DOHH2 (cell line): ENCODE measurements around the gene HSBP1L1.

ENCODE experiments used
- H3F3A ChIP-seq: fragments of 200-600 bp; sonication (generic), shearing (Covaris generic); 2 replicates; pipeline ENCODE4 v1.6.0; 2016; ENCODE audit warnings: antibody characterized with exemption, mild to moderate bottlenecking; ENCODE audit not compliant: control insufficient read depth, insufficient read depth
- H3K27ac ChIP-seq: fragments of 200-600 bp; sonication (generic); 2 replicates; pipeline ENCODE4 v1.5.1; 2014; ENCODE audit warnings: low read depth, mild to moderate bottlenecking, low read length, moderate library complexity
- H3K27me3 ChIP-seq: fragments of 200-600 bp; sonication (generic); 2 replicates; pipeline ENCODE4 v1.6.1; 2014; ENCODE audit warnings: mild to moderate bottlenecking, low read length, mixed read lengths; ENCODE audit not compliant: control insufficient read depth
- H3K36me3 ChIP-seq: fragments of 200-600 bp; sonication (generic); 2 replicates; pipeline ENCODE4 v1.6.1; 2014; ENCODE audit warnings: mild to moderate bottlenecking, low read length, moderate library complexity, mixed read lengths; ENCODE audit not compliant: control insufficient read depth
- H3K4me1 ChIP-seq: fragments of 200-600 bp; sonication (generic); 2 replicates; pipeline ENCODE4 v1.6.1; 2014; ENCODE audit warnings: mild to moderate bottlenecking, low read length, mixed read lengths; ENCODE audit not compliant: control insufficient read depth
- H3K4me2 ChIP-seq: fragments of 200-600 bp; sonication (generic); 2 replicates; pipeline ENCODE4 v1.6.0; 2014; ENCODE audit warnings: mild to moderate bottlenecking, low read length, moderate library complexity
- H3K4me3 ChIP-seq: fragments of 200-600 bp; sonication (generic); 2 replicates; pipeline ENCODE4 v1.5.1; 2014; ENCODE audit warnings: mild to moderate bottlenecking, low read length, mixed read lengths
- H3K79me2 ChIP-seq: fragments of 200-600 bp; sonication (generic); 2 replicates; pipeline ENCODE4 v1.6.1; 2014; ENCODE audit warnings: mild to moderate bottlenecking, low read length, mixed read lengths; ENCODE audit not compliant: control insufficient read depth
- H3K9me2 ChIP-seq: fragments of 200-600 bp; sonication (generic); replicated peaks from 2 replicates; pipeline ENCODE4 v1.6.1; 2014; ENCODE audit warnings: mild to moderate bottlenecking, low read length, mixed read lengths; ENCODE audit not compliant: control insufficient read depth
- H3K9me3 ChIP-seq: fragments of 200-600 bp; sonication (generic); 2 replicates; pipeline ENCODE4 v1.6.1; 2014; ENCODE audit warnings: antibody characterized with exemption, low read length, mixed read lengths; ENCODE audit not compliant: control insufficient read depth, insufficient read depth
- H4K20me1 ChIP-seq: fragments of 200-600 bp; sonication (generic); 2 replicates; pipeline ENCODE4 v1.6.0; 2014; ENCODE audit warnings: low read depth, mild to moderate bottlenecking, antibody characterized with exemption, low read length, moderate library complexity; ENCODE audit not compliant: control insufficient read depth, insufficient read depth
- CTCF ChIP-seq: fragments of 200-600 bp; sonication (generic); IDR thresholded peaks from one replicate; pipeline ENCODE4 v1.5.1; 2014; ENCODE audit warnings: antibody characterized with exemption, mild to moderate bottlenecking, low read depth, low read length; ENCODE audit not compliant: poor library complexity, severe bottlenecking
- EZH2phosphoT487 ChIP-seq: fragments of 200-600 bp; sonication (generic); IDR thresholded peaks from 2 replicates; pipeline ENCODE4 v1.6.1; 2017; ENCODE audit warnings: borderline replicate concordance, mild to moderate bottlenecking, antibody characterized with exemption, low read length, moderate library complexity, mixed read lengths

HSBP1L1 gene

GRCh38 chr18:79974025-79974654 is 9.7 kb downstream of the HSBP1L1 start:
- Histone ChIP-seq H3K27ac (no peak overlapping the region), H3K36me3 (peaks cover 89% of the 10 kb centered on the region), H3K9me3 (no peaks in the 10 kb centered on the region), H3K9me2 (no peaks in the 10 kb centered on the region), H3K4me3 (no peak overlapping the region), H3K4me1 (no peaks in the 10 kb centered on the region), H3K27me3 (no peaks in the 10 kb centered on the region), H4K20me1 (peaks cover 29% of the 10 kb centered on the region), H3K79me2 (peaks cover 93% of the 10 kb centered on the region), H3K4me2 (no peak overlapping the region), H3F3A (peaks cover 18% of the 10 kb centered on the region)
- TF ChIP-seq EZH2phosphoT487, result no peak

- no peaks in the 10 kb centered on the region for H3K27me3 ChIP-seq
- H4K20me1 ChIP-seq, result peaks cover 37% of the 10 kb centered on the region
- H3F3A ChIP-seq, result peaks cover 12% of the 10 kb centered on the region
- no peak overlapping the region for H3K4me3 ChIP-seq
- peaks cover 95% of the 10 kb centered on the region for H3K79me2 ChIP-seq
- H3K4me1 ChIP-seq, result no peaks in the 10 kb centered on the region
- TF ChIP-seq EZH2phosphoT487 (no peak), CTCF (no peak)
- peaks cover 90% of the 10 kb centered on the region for H3K36me3 ChIP-seq
- no peaks in the 10 kb centered on the region for H3K9me3 ChIP-seq
- H3K27ac ChIP-seq, result no peak overlapping the region
- no peak overlapping the region for H3K4me2 ChIP-seq
- H3K9me2 ChIP-seq, result no peaks in the 10 kb centered on the region
These were observed 10.6 kb downstream of the HSBP1L1 start for GRCh38 chr18:79975043-79975442.

- Histone ChIP-seq H3K36me3 (peaks cover 86% of the 10 kb centered on the region), H3K79me2 (peaks cover 96% of the 10 kb centered on the region), H3K27ac (no peak overlapping the region)
These were observed 11.7 kb downstream of the HSBP1L1 start for GRCh38 chr18:79975985-79976680.

More at GRCh38 chr18:79975985-79976680, 11.7 kb downstream of the HSBP1L1 start:
- H4K20me1 ChIP-seq, result peaks cover 39% of the 10 kb centered on the region
- H3F3A ChIP-seq, result peaks cover 3% of the 10 kb centered on the region; the same call in 1 of the 2 replicates
- TF ChIP-seq CTCF, result no peak
- H3K9me3 ChIP-seq, result no peaks in the 10 kb centered on the region
- no peak overlapping the region for H3K4me3 ChIP-seq
- no peaks in the 10 kb centered on the region for H3K9me2 ChIP-seq
- no peaks in the 10 kb centered on the region for H3K27me3 ChIP-seq
- no peak overlapping the region for H3K4me2 ChIP-seq
- no peaks in the 10 kb centered on the region for H3K4me1 ChIP-seq
